ENCODE results near the gene AOX1. TPM values are rescaled to one million over a fixed set of nuclear protein-coding genes. Genes with fewer than 3 reads are reported as not detected.

The AOX1 gene
- total RNA-seq, 4 donors from 2014 or later, result 47.2 to 144 (median 69.8) TPM

- no peak overlapping the region for H3K4me3 ChIP-seq (replicated peaks in 1 of 3)
- no peaks in the 10 kb centered on the region for H3K36me3 ChIP-seq
- no peak overlapping the region for H3K27ac ChIP-seq
- TF ChIP-seq POLR2A (IDR thresholded peaks at IDR 0.05), result no peak
- TF ChIP-seq CTCF (IDR thresholded peaks at IDR 0.05), result no peak
- no peaks in the 10 kb centered on the region for H3K4me1 ChIP-seq
- no peaks in the 10 kb centered on the region for H3K9me3 ChIP-seq
- no peak for DNase-seq
- intact Hi-C loops (cut with DNase I), result no loop called here
- WGBS, 2 donors, result 59 to 67% methylated on average over 3 to 4 of the region's 4 CpGs
- H3K27me3 ChIP-seq, result no peaks in the 10 kb centered on the region
Measured at GRCh38 chr2:200695191-200695590, 109.4 kb downstream of the AOX1 start.

- DNase-seq, result no peak
- Histone ChIP-seq H3K27ac (no peak overlapping the region), H3K4me3 (replicated peaks in 1 of 3) (no peak overlapping the region), H3K9me3 (no peaks in the 10 kb centered on the region), H3K4me1 (no peaks in the 10 kb centered on the region), H3K27me3 (no peaks in the 10 kb centered on the region), H3K36me3 (no peaks in the 10 kb centered on the region)
- TF ChIP-seq CTCF (IDR thresholded peaks at IDR 0.05) (no peak), POLR2A (IDR thresholded peaks at IDR 0.05) (no peak)
- intact Hi-C loops (cut with DNase I), result no loop called here
- 86 to 88% methylated on average over 6 of the region's 6 CpGs for WGBS, 2 donors
Measured at GRCh38 chr2:200695601-200696000, 109.8 kb downstream of the AOX1 start.

- H3K4me3 ChIP-seq (replicated peaks in 1 of 3), result no peak overlapping the region
- intact Hi-C loops (cut with DNase I), result no loop called here
- no peaks in the 10 kb centered on the region for H3K36me3 ChIP-seq
- DNase-seq, result no peak
- no peak overlapping the region for H3K27ac ChIP-seq
- H3K9me3 ChIP-seq, result no peaks in the 10 kb centered on the region
- H3K4me1 ChIP-seq, result no peaks in the 10 kb centered on the region
- TF ChIP-seq CTCF (IDR thresholded peaks at IDR 0.05), result no peak
- no peak for TF ChIP-seq POLR2A (IDR thresholded peaks at IDR 0.05)
- H3K27me3 ChIP-seq, result no peaks in the 10 kb centered on the region
- 17 to 18% methylated on average over 2 of the region's 2 CpGs for whole genome bisulfite sequencing, 2 donors
Measured at GRCh38 chr2:200698217-200698616, 112.4 kb downstream of the AOX1 start.

- Histone ChIP-seq H3K27me3 (no peaks in the 10 kb centered on the region), H3K27ac (no peak overlapping the region), H3K9me3 (no peaks in the 10 kb centered on the region), H3K4me3 (replicated peaks in 1 of 3) (no peak overlapping the region), H3K36me3 (no peaks in the 10 kb centered on the region), H3K4me1 (no peaks in the 10 kb centered on the region)
- intact Hi-C loops (cut with DNase I), result no loop called here
- no peak for DNase-seq
- WGBS, 2 donors, result 0 to 38% methylated on average over 1 of the region's 1 CpG
- TF ChIP-seq CTCF (IDR thresholded peaks at IDR 0.05) (no peak), POLR2A (IDR thresholded peaks at IDR 0.05) (no peak)
Measured at GRCh38 chr2:200699310-200699709, 113.5 kb downstream of the AOX1 start.

- Histone ChIP-seq H3K9me3 (no peaks in the 10 kb centered on the region), H3K27me3 (no peaks in the 10 kb centered on the region), H3K4me1 (no peaks in the 10 kb centered on the region), H3K36me3 (no peaks in the 10 kb centered on the region), H3K27ac (no peak overlapping the region), H3K4me3 (replicated peaks in 1 of 3) (no peak overlapping the region)
- intact Hi-C loops (cut with DNase I), result loop anchor here (10.0 kb wide), 1 partner anchor 116 kb away; the partner anchor contains the start of gene AOX1
- no peak for DNase-seq
- WGBS, 2 donors, result 91 to 94% methylated on average over 2 of the region's 2 CpGs
- TF ChIP-seq CTCF (IDR thresholded peaks at IDR 0.05) (no peak), POLR2A (IDR thresholded peaks at IDR 0.05) (no peak)
Measured at GRCh38 chr2:200700856-200701255, 115.0 kb downstream of the AOX1 start.

Measured in thyroid gland (tissue), 4 donors.